ENCODE data around the gene STYXL1. TPM values are rescaled to one million over a fixed set of nuclear protein-coding genes. Genes with fewer than 3 reads are reported as not detected.
A peak's percentile ranks its signal among the peaks of the same experiment; 100 is the strongest.
"Not testable (repeated sequence)": the region's sequence is repeated elsewhere in the genome, so short reads cannot be mapped to it uniquely, and the experiment has no call there.

The STYXL1 gene, protein sequence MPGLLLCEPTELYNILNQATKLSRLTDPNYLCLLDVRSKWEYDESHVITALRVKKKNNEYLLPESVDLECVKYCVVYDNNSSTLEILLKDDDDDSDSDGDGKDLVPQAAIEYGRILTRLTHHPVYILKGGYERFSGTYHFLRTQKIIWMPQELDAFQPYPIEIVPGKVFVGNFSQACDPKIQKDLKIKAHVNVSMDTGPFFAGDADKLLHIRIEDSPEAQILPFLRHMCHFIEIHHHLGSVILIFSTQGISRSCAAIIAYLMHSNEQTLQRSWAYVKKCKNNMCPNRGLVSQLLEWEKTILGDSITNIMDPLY
- total RNA-seq = 10 to 100 TPM; 10.0 to 31.5 (median 17.3) TPM

- Histone ChIP-seq H3K27me3 (no peaks in the 10 kb centered on the region), H3K4me1 (peaks cover 43 to 51% of the 10 kb centered on the region in 2 donors), H3K9me3 (no peaks in the 10 kb centered on the region), H3K27ac (peak within 1 kb of the TSS; percentile 93 to 98 (median 96)), H3K4me3 (peak within 1 kb of the TSS; percentile 89 to 98 (median 94)), H3K36me3 (peaks cover 0 to 4% of the 10 kb centered on the region in 2 donors)
- TF ChIP-seq CTCF (IDR thresholded peaks at IDR 0.05 in 4 of 5, conservative IDR thresholded peaks at IDR 0.05 in 1 of 5) (no peak), POLR2A (IDR thresholded peaks at IDR 0.05) (peak; percentile 84 to 92)
- in situ Hi-C loops (cut with MboI; ENCODE audit: low sequenced_read_pairs in 4 of 4) (loop anchor here in 3 of 4 donors (25.0 kb wide), 1 partner anchor 311 kb away; the partner anchor contains the start of gene HIP1 (in 3 of the 3)), intact Hi-C loops (cut with DNase I; ENCODE audit: low total_unique reads) (loop anchor here (1.0 kb wide), 1 partner anchor 54 kb away; the partner anchor contains the start of gene TMEM120A)
- peak; percentile 92 to 96 for DNase-seq
- ATAC-seq = peak; percentile 90 to 96
These were observed at the start of gene STYXL1, which contains the start of gene MDH2 for GRCh38 chr7:76047811-76048667. STYXL1 (minus strand) TSS chr7:76048000; CDS start chr7:76030523, 17,477 bp downstream. MDH2 (plus strand) TSS chr7:76048106; CDS start chr7:76048161, 55 bp downstream.

DNA sequence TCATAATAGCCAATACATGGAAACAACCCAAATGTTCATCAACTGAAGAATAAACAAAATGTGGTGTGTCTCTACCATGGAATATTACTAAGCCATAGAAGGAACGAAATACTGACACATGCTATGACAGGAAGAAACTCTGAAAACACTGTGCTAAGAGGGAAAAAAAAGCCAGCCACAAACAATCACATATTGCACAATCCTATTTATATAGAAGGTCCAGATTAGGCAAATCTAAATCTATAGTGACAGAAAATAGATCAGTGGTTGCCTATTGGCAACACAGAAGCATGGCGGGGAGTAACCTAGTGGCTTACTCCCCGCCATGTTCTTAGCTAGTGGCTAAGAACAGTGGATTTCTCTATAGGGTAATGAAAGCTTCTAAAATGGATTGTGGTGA is 48.1 kb upstream of the STYXL1 start:
- H3K27me3 ChIP-seq = no peaks in the 10 kb centered on the region
- intact Hi-C loops (cut with DNase I; ENCODE audit: low total_unique reads) = no loop called here
- DNase-seq (no peak), ATAC-seq (no peak)
- H3K27ac ChIP-seq = no peak overlapping the region
- no peaks in the 10 kb centered on the region for H3K9me3 ChIP-seq
- no peaks in the 10 kb centered on the region for H3K36me3 ChIP-seq
- no peak overlapping the region for H3K4me3 ChIP-seq
- in situ Hi-C loops (cut with MboI; ENCODE audit: low sequenced_read_pairs in 4 of 4) = no loop called here
- TF ChIP-seq POLR2A (IDR thresholded peaks at IDR 0.05) (no peak), CTCF (IDR thresholded peaks at IDR 0.05 in 4 of 5, conservative IDR thresholded peaks at IDR 0.05 in 1 of 5) (no peak)
- H3K4me1 ChIP-seq = no peaks in the 10 kb centered on the region

- DNase-seq; H3K27ac ChIP-seq; intact Hi-C loops (cut with DNase I; ENCODE audit: low total_unique reads); H3K4me1 ChIP-seq; H3K4me3 ChIP-seq; ATAC-seq; H3K9me3 ChIP-seq; H3K36me3 ChIP-seq; in situ Hi-C loops (cut with MboI; ENCODE audit: low sequenced_read_pairs in 4 of 4); H3K27me3 ChIP-seq: not testable (repeated sequence)
These were observed 46.5 kb upstream of the STYXL1 start for GRCh38 chr7:76094326-76094725.

DNA sequence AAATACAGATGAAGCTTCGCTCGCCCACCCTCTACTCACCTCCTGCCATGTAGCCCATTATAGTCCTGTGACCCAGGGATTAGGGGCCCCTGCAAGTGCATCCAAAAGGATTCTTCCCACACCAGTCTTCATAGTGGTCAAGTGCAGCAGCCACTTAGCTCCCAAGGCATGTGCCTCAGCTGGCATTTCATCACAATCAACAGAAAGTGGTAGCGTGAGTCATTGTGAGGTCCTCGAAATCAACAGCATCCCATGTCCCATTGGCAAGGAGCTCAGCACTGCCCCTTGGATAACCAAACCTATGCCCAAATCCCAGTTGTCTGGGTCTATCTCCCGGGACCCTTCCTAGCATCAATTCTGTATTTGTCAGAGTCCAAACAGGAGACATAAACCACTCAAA is 45.7 kb upstream of the STYXL1 start:
- in situ Hi-C loops (cut with MboI; ENCODE audit: low sequenced_read_pairs in 4 of 4); H3K9me3 ChIP-seq; DNase-seq; H3K4me1 ChIP-seq; ATAC-seq; H3K27me3 ChIP-seq; H3K36me3 ChIP-seq; H3K27ac ChIP-seq; H3K4me3 ChIP-seq; intact Hi-C loops (cut with DNase I; ENCODE audit: low total_unique reads): not testable (repeated sequence)

GRCh38 chr7:76091506-76091905 is 43.7 kb upstream of the STYXL1 start:
- in situ Hi-C loops (cut with MboI; ENCODE audit: low sequenced_read_pairs in 4 of 4) (no loop called here), intact Hi-C loops (cut with DNase I; ENCODE audit: low total_unique reads) (no loop called here)
- H3K27ac ChIP-seq = no peak overlapping the region
- no peaks in the 10 kb centered on the region for H3K36me3 ChIP-seq
- TF ChIP-seq POLR2A (IDR thresholded peaks at IDR 0.05) (no peak), CTCF (IDR thresholded peaks at IDR 0.05 in 4 of 5, conservative IDR thresholded peaks at IDR 0.05 in 1 of 5) (no peak)
- H3K27me3 ChIP-seq = no peaks in the 10 kb centered on the region
- no peak for ATAC-seq
- H3K4me3 ChIP-seq = no peak overlapping the region
- no peaks in the 10 kb centered on the region for H3K4me1 ChIP-seq
- no peak for DNase-seq
- no peaks in the 10 kb centered on the region for H3K9me3 ChIP-seq

All from gastrocnemius medialis (tissue), 4 donors.